Measurements from ENCODE around the gene WWOX.

DNA sequence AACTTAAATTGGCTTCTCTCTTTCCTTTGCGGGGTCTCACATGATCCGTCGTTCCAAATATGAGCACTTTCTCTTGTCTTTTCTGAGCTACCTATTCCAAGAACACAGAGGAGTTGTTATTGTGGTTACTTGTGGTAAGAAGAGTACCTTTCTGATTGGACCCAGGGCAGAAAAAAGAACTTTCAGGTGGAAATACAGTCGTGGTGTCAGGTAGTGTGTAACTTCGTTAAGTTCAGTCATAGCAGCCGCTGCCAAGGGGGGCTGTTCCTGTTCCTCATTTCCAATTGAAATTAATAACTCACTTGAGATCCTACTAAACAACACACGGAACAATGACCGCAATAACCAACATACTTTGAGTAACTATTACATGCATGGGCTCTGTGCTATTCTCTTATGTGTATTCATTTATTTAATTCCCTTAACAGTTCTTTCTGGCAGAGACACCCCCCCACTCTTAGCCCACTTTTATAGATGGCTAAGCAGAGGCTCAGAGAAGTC, 819.4 kb downstream of the WWOX start:
- TF ChIP-seq POLR2AphosphoS5 (IDR thresholded peaks at IDR 0.05), result no peak
- TF ChIP-seq, protein P1, sequence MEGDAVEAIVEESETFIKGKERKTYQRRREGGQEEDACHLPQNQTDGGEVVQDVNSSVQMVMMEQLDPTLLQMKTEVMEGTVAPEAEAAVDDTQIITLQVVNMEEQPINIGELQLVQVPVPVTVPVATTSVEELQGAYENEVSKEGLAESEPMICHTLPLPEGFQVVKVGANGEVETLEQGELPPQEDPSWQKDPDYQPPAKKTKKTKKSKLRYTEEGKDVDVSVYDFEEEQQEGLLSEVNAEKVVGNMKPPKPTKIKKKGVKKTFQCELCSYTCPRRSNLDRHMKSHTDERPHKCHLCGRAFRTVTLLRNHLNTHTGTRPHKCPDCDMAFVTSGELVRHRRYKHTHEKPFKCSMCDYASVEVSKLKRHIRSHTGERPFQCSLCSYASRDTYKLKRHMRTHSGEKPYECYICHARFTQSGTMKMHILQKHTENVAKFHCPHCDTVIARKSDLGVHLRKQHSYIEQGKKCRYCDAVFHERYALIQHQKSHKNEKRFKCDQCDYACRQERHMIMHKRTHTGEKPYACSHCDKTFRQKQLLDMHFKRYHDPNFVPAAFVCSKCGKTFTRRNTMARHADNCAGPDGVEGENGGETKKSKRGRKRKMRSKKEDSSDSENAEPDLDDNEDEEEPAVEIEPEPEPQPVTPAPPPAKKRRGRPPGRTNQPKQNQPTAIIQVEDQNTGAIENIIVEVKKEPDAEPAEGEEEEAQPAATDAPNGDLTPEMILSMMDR (IDR thresholded peaks at IDR 0.05 in 8 of 11, conservative IDR thresholded peaks at IDR 0.05 in 3 of 11), result no peak
